HCT116 (cell line): ENCODE results near the gene ZBTB26. TPM values are rescaled to one million over a fixed set of nuclear protein-coding genes. Genes with fewer than 3 reads are reported as not detected.

Experiments
- ATF3 ChIP-seq: IDR thresholded peaks from 2 replicates; pipeline ENCODE4 v1.6.1; 2012
- CBX3 ChIP-seq: IDR thresholded peaks from 2 replicates; pipeline ENCODE4 v1.6.1; 2012; ENCODE audit warnings: low read depth
- CEBPB ChIP-seq: IDR thresholded peaks from 2 replicates; pipeline ENCODE4 v1.6.1; 2012; ENCODE audit warnings: low read depth
- ELF1 ChIP-seq: IDR thresholded peaks from 2 replicates; pipeline ENCODE4 v1.6.1; 2012; ENCODE audit warnings: low read depth, borderline replicate concordance
- EZH2 ChIP-seq: fragments of 200-600 bp; sonication (generic); IDR thresholded peaks from 2 replicates; pipeline ENCODE4 v1.6.1; 2017; ENCODE audit warnings: antibody characterized with exemption, mixed run types
- EZH2phosphoT487 ChIP-seq: fragments of 200-600 bp; IDR thresholded peaks from 2 replicates; pipeline ENCODE4 v1.6.1; 2018; ENCODE audit warnings: antibody characterized with exemption, borderline replicate concordance
- FOSL1 ChIP-seq: IDR thresholded peaks from 2 replicates; pipeline ENCODE4 v1.6.1; 2012; ENCODE audit warnings: low read depth
- JUND ChIP-seq: IDR thresholded peaks from 2 replicates; pipeline ENCODE4 v1.6.1; 2012
- RAD21 ChIP-seq: IDR thresholded peaks from 2 replicates; pipeline ENCODE4 v1.6.1; 2012; ENCODE audit warnings: low read depth, mild to moderate bottlenecking
- TCF7L2 ChIP-seq: IDR thresholded peaks from 2 replicates; pipeline ENCODE4 v1.7.0; 2011; ENCODE audit warnings: borderline replicate concordance, inconsistent platforms; ENCODE audit not compliant: insufficient read depth, insufficient read length; ENCODE audit errors: extremely low read depth
- YY1 ChIP-seq: IDR thresholded peaks from 2 replicates; pipeline ENCODE4 v1.6.1; 2011; ENCODE audit warnings: low read length, low read depth, moderate library complexity, mild to moderate bottlenecking; ENCODE audit not compliant: insufficient replicate concordance; ENCODE audit errors: extremely low read depth
- ZFX ChIP-seq: fragments of 450-650 bp; IDR thresholded peaks from 2 replicates; pipeline ENCODE4 v1.6.1; 2017
- total RNA-seq: library from RNA; stranded (reverse); gene quantifications from one replicate; pipeline ENCODE4 v1.2.1, GENCODE V29; 2021; ENCODE audit not compliant: unreplicated experiment
- TF ChIP-seq, protein P1 (sequence below), 3 experiments: fragments of 200-600 bp in 1 of 3; sonication (generic) in 1 of 3; IDR thresholded peaks in 2 of 3; conservative IDR thresholded peaks in 1 of 3; 2 replicates each; pipeline ENCODE4 v1.5.1; 2012 to 2017; ENCODE audit warnings: low read depth in 2 of 3, low read length in 2 of 3, antibody characterized with exemption in 1 of 3, borderline replicate concordance in 1 of 3, control low read depth in 1 of 3, mild to moderate bottlenecking in 1 of 3, mixed read lengths in 1 of 3, mixed run types in 1 of 3, moderate library complexity in 1 of 3; ENCODE audit not compliant: insufficient read depth in 1 of 3

ZBTB26 gene
- total RNA-seq, 1 experiment from 2014 or later, result 5.5 TPM

GRCh38 chr9:122940749-122941581, 9.7 kb upstream of the ZBTB26 start, which contains the start of gene RABGAP1 (continued):
- no peak for TF ChIP-seq EZH2phosphoT487
- no peak; the same call in 1 of the 2 replicates for TF ChIP-seq CBX3
- TF ChIP-seq ELF1, result no peak
- TF ChIP-seq ATF3, result no peak
- no peak for TF ChIP-seq JUND
- no peak for TF ChIP-seq YY1
- TF ChIP-seq RAD21, result no peak
- peak; percentile 48 for TF ChIP-seq TCF7L2
- no peak for TF ChIP-seq FOSL1
- peak; percentile 71 for TF ChIP-seq ZFX
- TF ChIP-seq, protein P1, sequence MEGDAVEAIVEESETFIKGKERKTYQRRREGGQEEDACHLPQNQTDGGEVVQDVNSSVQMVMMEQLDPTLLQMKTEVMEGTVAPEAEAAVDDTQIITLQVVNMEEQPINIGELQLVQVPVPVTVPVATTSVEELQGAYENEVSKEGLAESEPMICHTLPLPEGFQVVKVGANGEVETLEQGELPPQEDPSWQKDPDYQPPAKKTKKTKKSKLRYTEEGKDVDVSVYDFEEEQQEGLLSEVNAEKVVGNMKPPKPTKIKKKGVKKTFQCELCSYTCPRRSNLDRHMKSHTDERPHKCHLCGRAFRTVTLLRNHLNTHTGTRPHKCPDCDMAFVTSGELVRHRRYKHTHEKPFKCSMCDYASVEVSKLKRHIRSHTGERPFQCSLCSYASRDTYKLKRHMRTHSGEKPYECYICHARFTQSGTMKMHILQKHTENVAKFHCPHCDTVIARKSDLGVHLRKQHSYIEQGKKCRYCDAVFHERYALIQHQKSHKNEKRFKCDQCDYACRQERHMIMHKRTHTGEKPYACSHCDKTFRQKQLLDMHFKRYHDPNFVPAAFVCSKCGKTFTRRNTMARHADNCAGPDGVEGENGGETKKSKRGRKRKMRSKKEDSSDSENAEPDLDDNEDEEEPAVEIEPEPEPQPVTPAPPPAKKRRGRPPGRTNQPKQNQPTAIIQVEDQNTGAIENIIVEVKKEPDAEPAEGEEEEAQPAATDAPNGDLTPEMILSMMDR (IDR thresholded peaks at IDR 0.05 in 2 of 3, conservative IDR thresholded peaks at IDR 0.05 in 1 of 3; ENCODE audit: borderline replicate concordance in 1 of 3, insufficient read depth in 1 of 3, low read depth in 2 of 3, low read length in 2 of 3), result no peak
- no peak for TF ChIP-seq CEBPB
- TF ChIP-seq EZH2, result no peak
